PC-9 (cell line): ENCODE data around the gene EIF2B5. TPM values are rescaled to one million over a fixed set of nuclear protein-coding genes. Genes with fewer than 3 reads are reported as not detected.

Experiments used
- BruUV-seq: library from RNA; stranded (reverse); fragments of 400-500 nt; replicated peaks from 2 replicates; lab custom pipeline; 2021; lab: Mats Ljungman, UMichigan
- CTCF ChIA-PET: fragments of 300-600 bp; sonication (Branson Sonifier 250); formaldehyde crosslinking; loops from one replicate; lab custom pipeline; 2022; ENCODE audit warnings: antibody characterized with exemption; lab: Charles Lee
- POLR2A ChIA-PET: fragments of 300-600 bp; sonication (Branson Sonifier 250); formaldehyde crosslinking; loops from one replicate; lab custom pipeline; 2022; ENCODE audit warnings: antibody characterized with exemption; ENCODE audit not compliant: unreplicated experiment; lab: Charles Lee
- DNase-seq, 2 experiments: peaks; one replicate each; pipeline versions ENCODE4 v3.0.0 to v3.0.0-alpha.2; 2015 to 2022; ENCODE audit warnings: mixed read lengths in 1 of 2
- H2AFZ ChIP-seq: fragments of 200-600 bp; sonication (generic); 2 replicates; pipeline ENCODE4 v1.8.1; 2017; ENCODE audit warnings: antibody characterized with exemption
- H3F3A ChIP-seq: fragments of 200-600 bp; sonication (generic); 2 replicates; pipeline ENCODE4 v1.8.1; 2017; ENCODE audit warnings: antibody characterized with exemption, mild to moderate bottlenecking, low read depth; ENCODE audit not compliant: insufficient read depth
- H3K27ac ChIP-seq: fragments of 200-600 bp; sonication (generic); 2 replicates; pipeline ENCODE4 v1.6.1; 2016; ENCODE audit warnings: mixed run types
- H3K27me3 ChIP-seq: fragments of 200-600 bp; sonication (generic); 2 replicates; pipeline ENCODE4 v1.6.1; 2016; ENCODE audit warnings: low read depth, mixed run types; ENCODE audit not compliant: insufficient read depth
- H3K36me3 ChIP-seq: fragments of 200-600 bp; sonication (generic); 2 replicates; pipeline ENCODE4 v1.6.1; 2016; ENCODE audit warnings: low read depth, mixed run types
- H3K4me1 ChIP-seq: fragments of 200-600 bp; sonication (generic); replicated peaks from 2 replicates; pipeline ENCODE4 v1.6.1; 2016; ENCODE audit warnings: mixed run types; ENCODE audit not compliant: insufficient read depth
- H3K4me2 ChIP-seq: fragments of 200-600 bp; sonication (generic); 2 replicates; pipeline ENCODE4 v1.6.1; 2017; ENCODE audit warnings: mixed run types
- H3K4me3 ChIP-seq: fragments of 200-600 bp; sonication (generic); 2 replicates; pipeline ENCODE4 v1.6.1; 2016; ENCODE audit warnings: mixed run types
- H3K79me2 ChIP-seq: fragments of 200-600 bp; sonication (generic); 2 replicates; pipeline ENCODE4 v1.6.1; 2017; ENCODE audit warnings: low read depth, mixed run types
- H3K9me2 ChIP-seq: fragments of 200-600 bp; sonication (generic); 2 replicates; pipeline ENCODE4 v1.8.1; 2017; ENCODE audit warnings: mild to moderate bottlenecking; ENCODE audit not compliant: insufficient read depth
- H3K9me3 ChIP-seq: fragments of 200-600 bp; sonication (generic); 2 replicates; pipeline ENCODE4 v1.8.1; 2016; ENCODE audit warnings: low read depth; ENCODE audit not compliant: insufficient read depth
- H4K20me1 ChIP-seq: fragments of 200-600 bp; sonication (generic); 2 replicates; pipeline ENCODE4 v1.8.1; 2017; ENCODE audit not compliant: insufficient read depth
- CTCF ChIP-seq: fragments of 200-600 bp; sonication (generic); conservative IDR thresholded peaks from 2 replicates; pipeline ENCODE4 v1.6.1; 2017; ENCODE audit warnings: mixed run types, antibody characterized with exemption, mild to moderate bottlenecking, moderate library complexity
- EZH2 ChIP-seq: fragments of 200-600 bp; sonication (generic); IDR thresholded peaks from 2 replicates; pipeline ENCODE4 v1.8.0; 2017; ENCODE audit warnings: antibody characterized with exemption, low read depth
- intact Hi-C: fragments of 100-400 bp; cut with micrococcal nuclease; formaldehyde crosslinking; loops from one replicate; pipeline ENCODE4 v1.10.0; 2022; ENCODE audit not compliant: unreplicated experiment
- total RNA-seq: library from RNA; stranded (reverse); gene quantifications from 2 replicates; pipeline ENCODE4 v1.2.3, GENCODE V29; 2021

EIF2B5 gene
- total RNA-seq, 1 experiment from 2014 or later: 54.1 TPM

- H3K9me3 ChIP-seq: peaks cover 14% of the 10 kb centered on the region; the same call in 1 of the 2 replicates
- H3K36me3 ChIP-seq: no peaks in the 10 kb centered on the region
- TF ChIP-seq EZH2 (no peak), CTCF (no peak)
- H4K20me1 ChIP-seq: no peaks in the 10 kb centered on the region
- no peaks in the 10 kb centered on the region for H3K79me2 ChIP-seq
- H3K4me2 ChIP-seq: no peak within 1 kb of the TSS
- H3F3A ChIP-seq: no peaks in the 10 kb centered on the region
- no peak for DNase-seq
- H3K4me1 ChIP-seq: no peaks in the 10 kb centered on the region
- no peaks in the 10 kb centered on the region for H3K27me3 ChIP-seq
- POLR2A ChIA-PET: no interaction called here
- no peaks in the 10 kb centered on the region for H3K9me2 ChIP-seq
- no TSS peak for BruUV-seq
- no peak within 1 kb of the TSS for H2AFZ ChIP-seq
- H3K4me3 ChIP-seq: no peak within 1 kb of the TSS
- CTCF ChIA-PET: no interaction called here
- intact Hi-C loops: no loop called here
- no peak within 1 kb of the TSS for H3K27ac ChIP-seq
Observed at GRCh38 chr3:184096811-184097383, 38.3 kb upstream of the EIF2B5 start, which contains the start of gene HTR3E. TSS of gene HTR3E (plus strand) at chr3:184097064. CDS start at chr3:184097530, 466 bp downstream.

DNA sequence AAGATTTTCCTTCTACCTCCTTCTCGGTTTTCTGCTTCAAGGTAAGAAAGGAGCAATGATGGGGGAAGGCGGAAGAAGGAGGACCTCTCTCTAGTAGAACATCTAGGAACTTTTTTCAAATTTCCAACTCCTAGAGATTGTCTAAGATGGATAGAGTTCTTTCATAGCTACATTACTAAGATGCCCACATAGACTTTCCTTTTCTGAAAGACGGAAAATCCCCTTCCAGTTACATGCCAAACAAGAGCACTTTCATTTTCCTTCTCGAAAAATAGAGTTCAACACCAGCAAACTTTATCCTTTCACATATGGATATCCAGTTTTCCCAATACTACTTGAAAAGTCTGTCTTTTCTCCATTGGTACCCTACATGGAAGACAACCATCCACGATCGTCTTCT lies 37.6 kb upstream of the EIF2B5 start:
- POLR2A ChIA-PET: no interaction called here
- TF ChIP-seq EZH2 (no peak), CTCF (no peak)
- H3K9me2 ChIP-seq: no peaks in the 10 kb centered on the region

DNA sequence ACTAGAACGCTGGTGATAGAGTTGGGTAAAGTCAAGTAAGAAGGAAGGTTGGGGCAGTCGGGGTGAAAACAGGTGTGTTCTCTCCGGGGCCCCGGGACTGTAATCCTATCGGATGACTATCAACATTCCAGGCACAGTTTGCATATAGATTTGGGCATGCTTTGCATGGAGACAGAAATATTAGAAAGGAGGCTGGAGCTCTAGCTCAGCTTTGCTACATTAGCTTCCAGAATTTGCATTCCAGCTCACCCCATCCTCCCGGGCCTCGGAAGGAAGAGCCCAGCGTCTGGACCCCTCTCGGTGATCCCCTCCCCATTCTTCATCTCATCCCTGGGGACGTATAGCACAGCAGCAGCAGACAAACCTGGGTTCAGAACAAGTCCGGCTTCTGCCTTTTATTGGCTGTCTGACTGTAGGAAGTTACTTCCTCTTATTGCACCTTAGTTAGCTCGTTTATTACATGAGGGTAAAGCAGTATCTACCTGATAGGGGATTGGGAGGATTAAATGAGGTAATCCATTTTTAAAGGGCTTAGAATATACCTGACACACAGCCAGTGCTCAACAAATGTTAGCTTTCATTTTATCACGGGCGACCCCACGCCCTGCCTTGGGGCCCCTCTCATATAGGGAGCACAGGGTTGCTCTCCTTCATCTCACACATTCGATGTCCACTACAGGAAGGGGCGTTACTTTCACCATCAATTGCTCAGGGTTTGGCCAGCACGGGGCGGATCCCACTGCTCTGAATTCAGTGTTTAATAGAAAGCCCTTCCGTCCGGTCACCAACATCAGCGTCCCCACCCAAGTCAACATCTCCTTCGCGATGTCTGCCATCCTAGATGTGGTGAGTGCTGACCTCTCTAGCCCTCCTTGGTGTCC lies 35.1 kb upstream of the EIF2B5 start:
- CTCF ChIA-PET: no interaction called here
- TF ChIP-seq CTCF (no peak), EZH2 (no peak)
- POLR2A ChIA-PET: no interaction called here
- no peaks in the 10 kb centered on the region for H4K20me1 ChIP-seq
- no peaks in the 10 kb centered on the region for H3F3A ChIP-seq
- no peaks in the 10 kb centered on the region for H3K4me1 ChIP-seq
- H3K4me2 ChIP-seq: no peak overlapping the region
- no peak overlapping the region for H3K27ac ChIP-seq
- H3K9me2 ChIP-seq: no peaks in the 10 kb centered on the region
- H3K9me3 ChIP-seq: no peaks in the 10 kb centered on the region
- intact Hi-C loops: no loop called here
- DNase-seq: no peak
- BruUV-seq: no TSS peak
- no peaks in the 10 kb centered on the region for H3K79me2 ChIP-seq
- no peaks in the 10 kb centered on the region for H3K36me3 ChIP-seq
- H3K27me3 ChIP-seq: no peaks in the 10 kb centered on the region
- no peak overlapping the region for H3K4me3 ChIP-seq
- no peak overlapping the region for H2AFZ ChIP-seq

More for the DNA sequence above, 37.6 kb upstream of the EIF2B5 start:
- CTCF ChIA-PET: no interaction called here
- Histone ChIP-seq H3K4me1 (no peaks in the 10 kb centered on the region), H3K4me2 (no peak overlapping the region), H3K36me3 (no peaks in the 10 kb centered on the region), H3K27me3 (no peaks in the 10 kb centered on the region), H3K4me3 (no peak overlapping the region), H3K9me3 (peaks cover 7% of the 10 kb centered on the region; the same call in 1 of the 2 replicates), H4K20me1 (no peaks in the 10 kb centered on the region), H2AFZ (no peak overlapping the region), H3F3A (no peaks in the 10 kb centered on the region), H3K79me2 (no peaks in the 10 kb centered on the region), H3K27ac (no peak overlapping the region)
- BruUV-seq: no TSS peak
- intact Hi-C loops: no loop called here
- DNase-seq: no peak
